H1 (cell line): ENCODE results near the gene SLC16A9. TPM values are rescaled to one million over a fixed set of nuclear protein-coding genes. Genes with fewer than 3 reads are reported as not detected.

ENCODE experiments used
- CTCF ChIA-PET: fragments of 300-600 bp; sonication (Branson Sonifier 250); formaldehyde crosslinking; loops from one replicate; lab custom pipeline; 2021; ENCODE audit not compliant: partially characterized antibody; lab: Charles Lee
- POLR2A ChIA-PET: fragments of 300-600 bp; sonication (Branson Sonifier 250); formaldehyde crosslinking; loops from one replicate; lab custom pipeline; 2021; ENCODE audit warnings: inconsistent platforms; ENCODE audit not compliant: partially characterized antibody; lab: Charles Lee
- DNase-seq, 2 experiments: peaks; one replicate each; pipeline versions ENCODE4 v3.0.0 to v3.0.0-alpha.2; 2010 to 2022; ENCODE audit warnings: low spot score in 2 of 2, low read depth in 1 of 2, mixed read lengths in 1 of 2
- FAIRE-seq: peaks from 2 replicates; lab custom pipeline; 2011; peaks lifted over from hg19 to GRCh38; lab: Jason Lieb, UNC
- H2AFZ ChIP-seq: 2 replicates; pipeline ENCODE4 v1.8.1; 2012; ENCODE audit warnings: low read length, inconsistent platforms
- H2AK5ac ChIP-seq: 2 replicates; pipeline ENCODE4 v1.6.1; 2013; ENCODE audit warnings: low read depth, low read length
- H2BK120ac ChIP-seq: replicated peaks from 2 replicates; pipeline ENCODE3; 2013; ENCODE audit warnings: low read depth, low read length, inconsistent platforms
- H2BK12ac ChIP-seq: 2 replicates; pipeline ENCODE4 v1.6.1; 2013; ENCODE audit warnings: low read depth, low read length
- H2BK15ac ChIP-seq: 2 replicates; pipeline ENCODE4 v1.6.1; 2013; ENCODE audit warnings: low read length
- H2BK20ac ChIP-seq: 2 replicates; pipeline ENCODE4 v1.6.1; 2013; ENCODE audit warnings: low read length
- H2BK5ac ChIP-seq: 2 replicates; pipeline ENCODE4 v1.6.1; 2013; ENCODE audit warnings: low read depth, low read length
- H3K14ac ChIP-seq: 2 replicates; pipeline ENCODE4 v1.6.1; 2013; ENCODE audit warnings: inconsistent platforms; ENCODE audit not compliant: insufficient read length
- H3K18ac ChIP-seq: 2 replicates; pipeline ENCODE4 v1.6.1; 2013; ENCODE audit warnings: low read length; ENCODE audit errors: extremely low read depth
- H3K23ac ChIP-seq: 2 replicates; pipeline ENCODE4 v1.6.1; 2013; ENCODE audit warnings: inconsistent platforms; ENCODE audit not compliant: insufficient read length
- H3K23me2 ChIP-seq: 2 replicates; pipeline ENCODE4 v1.6.1; 2013; ENCODE audit warnings: low read depth, low read length
- H3K27ac ChIP-seq: 2 replicates; pipeline ENCODE4 v1.6.1; 2011; ENCODE audit warnings: low read depth, low read length, inconsistent platforms
- H3K27me3 ChIP-seq, 4 experiments: replicated peaks in 1 of 4; 1 replicate in 1 of 4; 2 replicates in 3 of 4; pipeline versions ENCODE4 v1.6.1 to v1.8.1; 2011 to 2013; ENCODE audit warnings: low read length in 3 of 4, mild to moderate bottlenecking in 3 of 4, inconsistent platforms in 2 of 4, mixed read lengths in 2 of 4, moderate library complexity in 1 of 4; ENCODE audit not compliant: control insufficient read depth in 3 of 4, insufficient read depth in 3 of 4; ENCODE audit errors: extremely low read depth in 1 of 4
- H3K36me3 ChIP-seq, 4 experiments: 2 replicates each; pipeline versions ENCODE4 v1.6.1 to v1.8.1; 2011 to 2013; ENCODE audit warnings: mild to moderate bottlenecking in 4 of 4, low read length in 3 of 4, moderate library complexity in 2 of 4, control low read depth in 1 of 4, inconsistent platforms in 1 of 4; ENCODE audit not compliant: insufficient read depth in 4 of 4, control insufficient read depth in 2 of 4
- H3K4ac ChIP-seq: replicated peaks from 2 replicates; pipeline ENCODE3; 2013; ENCODE audit warnings: low read length, low read depth, mixed read lengths, inconsistent platforms; ENCODE audit not compliant: insufficient read length
- H3K4me1 ChIP-seq, 4 experiments: replicated peaks in 1 of 4; 1 replicate in 1 of 4; 2 replicates in 3 of 4; pipeline versions ENCODE4 v1.6.1 to v1.8.1; 2011 to 2013; ENCODE audit warnings: low read length in 3 of 4, inconsistent platforms in 2 of 4, mixed read lengths in 1 of 4; ENCODE audit not compliant: insufficient read depth in 4 of 4, control insufficient read depth in 3 of 4
- H3K4me2 ChIP-seq, 2 experiments: 2 replicates each; pipeline versions ENCODE4 v1.6.1 to v1.8.1; 2011 to 2013; ENCODE audit warnings: low read depth in 2 of 2, low read length in 2 of 2, control low read depth in 1 of 2, inconsistent platforms in 1 of 2, mild to moderate bottlenecking in 1 of 2; ENCODE audit not compliant: insufficient read depth in 1 of 2
- H3K4me3 ChIP-seq, 4 experiments: fragments of 200-600, 300-600 bp in 1 of 4; sonication (generic), shearing (Covaris generic), sonication (Bioruptor Twin) in 1 of 4; 2 replicates each; pipeline versions ENCODE4 v1.5.1 to v1.8.1; 2011 to 2016; ENCODE audit warnings: low read length in 4 of 4, low read depth in 3 of 4, control low read depth in 2 of 4, inconsistent platforms in 2 of 4, mild to moderate bottlenecking in 2 of 4, mixed read lengths in 1 of 4, moderate library complexity in 1 of 4; ENCODE audit not compliant: insufficient read depth in 2 of 4; ENCODE audit errors: extremely low read depth in 1 of 4
- H3K56ac ChIP-seq: replicated peaks from 2 replicates; pipeline ENCODE3; 2013; ENCODE audit warnings: low read depth, mild to moderate bottlenecking, mixed read lengths, low read length, inconsistent platforms; ENCODE audit not compliant: insufficient read length
- H3K79me1 ChIP-seq: 2 replicates; pipeline ENCODE4 v1.6.1; 2013; ENCODE audit warnings: low read depth, low read length, control low read depth
- H3K79me2 ChIP-seq, 2 experiments: 2 replicates each; pipeline versions ENCODE4 v1.6.1 to v1.8.1; 2012 to 2013; ENCODE audit warnings: low read length in 2 of 2, mild to moderate bottlenecking in 2 of 2, inconsistent platforms in 1 of 2; ENCODE audit not compliant: insufficient read depth in 2 of 2, control insufficient read depth in 1 of 2
- H3K9ac ChIP-seq, 4 experiments: replicated peaks in 1 of 4; 1 replicate in 1 of 4; 2 replicates in 3 of 4; pipeline versions ENCODE4 v1.6.1 to v1.8.1; 2011 to 2013; ENCODE audit warnings: low read depth in 3 of 4, low read length in 3 of 4, control low read depth in 2 of 4, mild to moderate bottlenecking in 2 of 4, moderate library complexity in 2 of 4, inconsistent platforms in 1 of 4; ENCODE audit errors: extremely low read depth in 1 of 4
- H3K9me3 ChIP-seq, 2 experiments: 2 replicates each; pipeline versions ENCODE4 v1.6.1 to v1.8.1; 2012 to 2013; ENCODE audit warnings: mild to moderate bottlenecking in 2 of 2, moderate library complexity in 2 of 2, control low read depth in 1 of 2, inconsistent platforms in 1 of 2, low read depth in 1 of 2, low read length in 1 of 2, mixed read lengths in 1 of 2; ENCODE audit not compliant: insufficient read depth in 2 of 2
- H4K20me1 ChIP-seq, 2 experiments: replicated peaks in 1 of 2; 2 replicates each; pipeline versions ENCODE3 to v1.8.1; 2011 to 2013; ENCODE audit warnings: inconsistent platforms in 2 of 2, low read length in 2 of 2, mild to moderate bottlenecking in 1 of 2; ENCODE audit not compliant: insufficient read depth in 2 of 2, control insufficient read depth in 1 of 2
- H4K5ac ChIP-seq: 2 replicates; pipeline ENCODE4 v1.6.1; 2013; ENCODE audit warnings: low read length, low read depth, mixed read lengths, inconsistent platforms; ENCODE audit not compliant: insufficient read length
- H4K8ac ChIP-seq: 2 replicates; pipeline ENCODE4 v1.8.0; 2013; ENCODE audit warnings: mild to moderate bottlenecking, moderate library complexity, low read length, inconsistent platforms; ENCODE audit not compliant: insufficient read depth; ENCODE audit errors: extremely low read depth
- H4K91ac ChIP-seq: replicated peaks from 2 replicates; pipeline ENCODE3; 2013; ENCODE audit warnings: low read length, mixed read lengths, inconsistent platforms; ENCODE audit not compliant: insufficient read length
- CREB1 ChIP-seq: IDR thresholded peaks from 2 replicates; pipeline ENCODE4 v1.6.1; 2012; ENCODE audit warnings: inconsistent platforms
- CTBP2 ChIP-seq: IDR thresholded peaks from 2 replicates; pipeline ENCODE4 v1.7.0; 2011; ENCODE audit warnings: borderline replicate concordance, mild to moderate bottlenecking, moderate library complexity, mixed read lengths, low read length; ENCODE audit not compliant: insufficient read depth, insufficient read length
- GTF2F1 ChIP-seq: IDR thresholded peaks from 2 replicates; pipeline ENCODE4 v1.6.1; 2012; ENCODE audit warnings: low read depth, low read length, improper control_type of control experiment, borderline replicate concordance
- NRF1 ChIP-seq: IDR thresholded peaks from 2 replicates; pipeline ENCODE4 v1.6.1; 2011; ENCODE audit warnings: mild to moderate bottlenecking, low read depth, low read length, improper control_type of control experiment
- POLR2A ChIP-seq, 2 experiments: IDR thresholded peaks; 1 replicate in 1 of 2; 2 replicates in 1 of 2; pipeline ENCODE4 v1.6.1; 2011; ENCODE audit warnings: low read depth in 2 of 2, low read length in 2 of 2, mild to moderate bottlenecking in 2 of 2; ENCODE audit errors: control extremely low read depth in 1 of 2
- RNF2 ChIP-seq: fragments of 200-900, 300-1000 bp; sonication (generic); IDR thresholded peaks from 2 replicates; pipeline ENCODE4 v1.7.1; 2016; ENCODE audit warnings: borderline replicate concordance, low read depth, mild to moderate bottlenecking, antibody characterized with exemption, low read length; ENCODE audit not compliant: poor library complexity, severe bottlenecking; ENCODE audit errors: missing control alignments
- SIRT6 ChIP-seq: IDR thresholded peaks from one replicate; pipeline ENCODE4 v1.7.1; 2012; ENCODE audit warnings: low read length, inconsistent platforms
- SIX5 ChIP-seq: IDR thresholded peaks from 2 replicates; pipeline ENCODE4 v1.6.1; 2011; ENCODE audit warnings: mild to moderate bottlenecking, low read depth, low read length
- SP1 ChIP-seq: IDR thresholded peaks from 2 replicates; pipeline ENCODE4 v1.6.1; 2011; ENCODE audit warnings: low read depth, low read length
- TAF1 ChIP-seq: IDR thresholded peaks from 2 replicates; pipeline ENCODE4 v1.6.1; 2011; ENCODE audit warnings: mild to moderate bottlenecking, low read depth, low read length
- YY1 ChIP-seq: IDR thresholded peaks from 2 replicates; pipeline ENCODE4 v1.6.1; 2011; ENCODE audit warnings: low read depth, mild to moderate bottlenecking, low read length
- ZNF274 ChIP-seq: IDR thresholded peaks from 2 replicates; pipeline ENCODE4 v1.7.0; 2012; ENCODE audit warnings: low read length, borderline replicate concordance; ENCODE audit errors: extremely low read depth
- WGBS, 2 experiments: shearing (Covaris generic) in 1 of 2; methylation state at CpG; one replicate each; pipeline versions ENCODE4 v1.1.6 to v1.1.7; 2013 to 2015; ENCODE audit warnings: low lambda C conversion rate in 2 of 2, mixed read lengths in 2 of 2, inconsistent platforms in 1 of 2, low coverage in 1 of 2, missing lambda C conversion rate in 1 of 2; ENCODE audit not compliant: insufficient replicate concordance in 2 of 2, insufficient coverage in 1 of 2, insufficient read length in 1 of 2; ENCODE audit errors: extremely low coverage in 1 of 2, missing lambda C conversion rate in 1 of 2; 5-methylcytosine and 5-hydroxymethylcytosine counted together
- polyA plus RNA-seq, 7 experiments: library from polyadenylated mRNA; depleted of rRNA in 3 of 7; stranded (reverse) in 5 of 7; unstranded in 2 of 7; fragments of >200 nt in 5 of 7; fragments of 200-250 nt in 2 of 7; gene quantifications; 1 replicate in 5 of 7; 2 replicates in 1 of 7; 4 replicates in 1 of 7; pipeline versions ENCODE4 v1.2.1 to v1.2.3, GENCODE V29; 2011 to 2013; ENCODE audit warnings: missing spikeins in 2 of 7, mixed read lengths in 2 of 7
- total RNA-seq: library from RNA; stranded (reverse); fragmentation: NEBNext Ultra II Directional; extraction: Animal tissue kit (Norgen Biotek cat#: 25700); gene quantifications from 2 replicates; pipeline ENCODE4 v1.2.1, GENCODE V29; 2021
- TF ChIP-seq, protein P1 (sequence below): IDR thresholded peaks from 2 replicates; pipeline ENCODE4 v1.6.1; 2012; ENCODE audit warnings: low read length, inconsistent platforms

SLC16A9 gene
- total and polyA plus RNA-seq, 2 of the 8 experiments (the other 6 are each of a cell fraction or from before 2014, with no cell fraction given), result 11.2 to 20.5 TPM

DNA sequence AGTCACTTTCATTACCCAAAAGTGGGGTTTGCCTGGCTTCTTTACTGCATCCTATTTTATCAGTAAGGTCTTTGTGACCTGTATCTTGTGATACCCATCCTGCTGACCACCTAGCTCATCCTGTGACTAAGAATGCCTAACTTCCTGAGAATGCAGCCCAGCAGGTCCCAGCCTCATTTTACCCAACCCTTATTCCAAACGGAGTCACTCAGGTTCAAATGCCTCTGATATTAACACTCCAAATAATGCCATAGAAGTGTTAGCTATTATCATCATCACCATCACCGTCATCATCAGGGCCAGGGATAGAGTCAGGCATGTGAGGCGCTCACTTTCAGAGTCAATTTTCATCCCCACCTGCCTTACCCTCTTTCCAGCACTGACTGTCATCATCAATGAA lies 85.5 kb downstream of the SLC16A9 start:
- Histone ChIP-seq H3K9ac (no peak overlapping the region), H3K18ac (no peak overlapping the region), H4K20me1 (no peaks in the 10 kb centered on the region), H3K36me3 (no peaks in the 10 kb centered on the region), H2BK120ac (no peak overlapping the region), H3K79me1 (no peaks in the 10 kb centered on the region), H2BK12ac (no peak overlapping the region), H3K9me3 (no peaks in the 10 kb centered on the region), H3K27me3 (no peaks in the 10 kb centered on the region), H3K23ac (no peak overlapping the region), H3K4me2 (no peak overlapping the region), H3K14ac (no peak overlapping the region), H4K8ac (no peak overlapping the region), H2BK20ac (no peak overlapping the region), H3K27ac (no peak overlapping the region), H2BK5ac (no peak overlapping the region), H3K4ac (no peak overlapping the region), H3K23me2 (no peaks in the 10 kb centered on the region), H2BK15ac (no peak overlapping the region), H3K56ac (no peak overlapping the region), H3K4me1 (peaks cover 3 to 4% (median 4%) of the 10 kb centered on the region in 4 experiments; a peak in 4 of 7 replicates), H2AFZ (no peak overlapping the region), H3K79me2 (no peaks in the 10 kb centered on the region), H2AK5ac (no peak overlapping the region), H4K5ac (no peak overlapping the region), H4K91ac (no peak overlapping the region), H3K4me3 (no peak overlapping the region)
- FAIRE-seq (no peak), DNase-seq (no peak)
- ChIA-PET POLR2A (no interaction called here), CTCF (interaction anchor here (0.5 to 8.5 kb wide), 11 partner anchors 9 to 425 kb away, joined by 3 to 77 read pairs (median 13); no protein-coding TSS in a partner anchor)
- no peak for TF ChIP-seq CREB1
- TF ChIP-seq NRF1, result no peak
- no peak for TF ChIP-seq SIRT6
- no peak for TF ChIP-seq SP1
- no peak for TF ChIP-seq CTBP2
- no peak for TF ChIP-seq SIX5
- no peak for TF ChIP-seq RNF2
- no peak for TF ChIP-seq TAF1
- TF ChIP-seq GTF2F1, result no peak
- TF ChIP-seq YY1, result no peak
- no peak for TF ChIP-seq POLR2A (IDR thresholded peaks at IDR 0.05; ENCODE audit: control extremely low read depth in 1 of 2, low read depth in 2 of 2, low read length in 2 of 2)
- no peak for TF ChIP-seq ZNF274
- TF ChIP-seq, protein P1, sequence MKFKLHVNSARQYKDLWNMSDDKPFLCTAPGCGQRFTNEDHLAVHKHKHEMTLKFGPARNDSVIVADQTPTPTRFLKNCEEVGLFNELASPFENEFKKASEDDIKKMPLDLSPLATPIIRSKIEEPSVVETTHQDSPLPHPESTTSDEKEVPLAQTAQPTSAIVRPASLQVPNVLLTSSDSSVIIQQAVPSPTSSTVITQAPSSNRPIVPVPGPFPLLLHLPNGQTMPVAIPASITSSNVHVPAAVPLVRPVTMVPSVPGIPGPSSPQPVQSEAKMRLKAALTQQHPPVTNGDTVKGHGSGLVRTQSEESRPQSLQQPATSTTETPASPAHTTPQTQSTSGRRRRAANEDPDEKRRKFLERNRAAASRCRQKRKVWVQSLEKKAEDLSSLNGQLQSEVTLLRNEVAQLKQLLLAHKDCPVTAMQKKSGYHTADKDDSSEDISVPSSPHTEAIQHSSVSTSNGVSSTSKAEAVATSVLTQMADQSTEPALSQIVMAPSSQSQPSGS, result no peak
- WGBS, 2 experiments, result 87% methylated on average over 3 of the region's 3 CpGs; no CpG with 5 or more reads in 1 of the 2 experiments
